ENCODE data around the gene LRRC8C. TPM values are rescaled to one million over a fixed set of nuclear protein-coding genes. Genes with fewer than 3 reads are reported as not detected.

Gene LRRC8C
- total RNA-seq, 1 donor from 2014 or later, result 5.5 TPM

DNA sequence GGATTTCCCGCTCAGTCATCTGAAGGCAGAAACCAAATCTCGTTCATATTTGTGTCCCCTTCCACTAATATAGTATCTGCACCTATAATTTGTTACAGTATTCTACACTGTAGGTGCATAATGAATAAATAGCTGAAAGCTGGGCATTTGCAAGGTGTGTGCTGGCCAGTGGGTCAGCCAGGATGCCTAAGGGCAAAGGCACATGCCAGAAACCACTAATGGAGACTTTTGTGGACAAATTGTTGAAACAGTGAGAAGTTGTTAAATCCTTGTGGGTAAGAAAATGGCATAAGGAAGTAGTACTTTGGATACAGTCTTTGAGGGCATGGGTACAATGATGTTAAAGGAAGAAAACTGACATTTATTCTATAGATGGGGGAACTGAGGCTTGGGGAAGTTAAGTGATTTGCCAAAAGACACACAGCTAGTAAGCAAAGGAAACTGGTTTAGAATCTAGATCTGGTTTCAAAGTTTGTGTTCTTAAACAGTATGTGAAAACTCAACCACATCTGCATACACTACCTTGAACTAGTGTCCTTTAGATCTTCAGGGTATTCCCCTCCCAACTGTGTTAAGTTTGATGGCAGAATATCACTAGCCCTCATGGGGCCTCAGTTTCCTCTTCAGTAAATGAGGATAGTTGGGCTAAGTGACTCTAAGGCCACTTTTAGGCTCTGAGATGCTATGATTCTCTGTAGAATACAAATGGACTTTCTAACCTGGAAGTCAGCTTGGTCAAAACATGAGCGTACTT, 26.5 kb upstream of the LRRC8C start:
- no peak for DNase-seq (ENCODE audit: low read depth)
- FAIRE-seq, result no peak
- Histone ChIP-seq H3K36me3 (ENCODE audit: control insufficient read depth, insufficient read depth, low read length) (no peaks in the 10 kb centered on the region), H3K4me3 (ENCODE audit: low read depth, low read length) (no peak overlapping the region), H3K27me3 (ENCODE audit: control insufficient read depth, insufficient read depth, low read length) (no peaks in the 10 kb centered on the region)
- TF ChIP-seq, protein P1, sequence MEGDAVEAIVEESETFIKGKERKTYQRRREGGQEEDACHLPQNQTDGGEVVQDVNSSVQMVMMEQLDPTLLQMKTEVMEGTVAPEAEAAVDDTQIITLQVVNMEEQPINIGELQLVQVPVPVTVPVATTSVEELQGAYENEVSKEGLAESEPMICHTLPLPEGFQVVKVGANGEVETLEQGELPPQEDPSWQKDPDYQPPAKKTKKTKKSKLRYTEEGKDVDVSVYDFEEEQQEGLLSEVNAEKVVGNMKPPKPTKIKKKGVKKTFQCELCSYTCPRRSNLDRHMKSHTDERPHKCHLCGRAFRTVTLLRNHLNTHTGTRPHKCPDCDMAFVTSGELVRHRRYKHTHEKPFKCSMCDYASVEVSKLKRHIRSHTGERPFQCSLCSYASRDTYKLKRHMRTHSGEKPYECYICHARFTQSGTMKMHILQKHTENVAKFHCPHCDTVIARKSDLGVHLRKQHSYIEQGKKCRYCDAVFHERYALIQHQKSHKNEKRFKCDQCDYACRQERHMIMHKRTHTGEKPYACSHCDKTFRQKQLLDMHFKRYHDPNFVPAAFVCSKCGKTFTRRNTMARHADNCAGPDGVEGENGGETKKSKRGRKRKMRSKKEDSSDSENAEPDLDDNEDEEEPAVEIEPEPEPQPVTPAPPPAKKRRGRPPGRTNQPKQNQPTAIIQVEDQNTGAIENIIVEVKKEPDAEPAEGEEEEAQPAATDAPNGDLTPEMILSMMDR (IDR thresholded peaks at IDR 0.05; ENCODE audit: insufficient read depth, low read length, severe bottlenecking), result no peak

DNA sequence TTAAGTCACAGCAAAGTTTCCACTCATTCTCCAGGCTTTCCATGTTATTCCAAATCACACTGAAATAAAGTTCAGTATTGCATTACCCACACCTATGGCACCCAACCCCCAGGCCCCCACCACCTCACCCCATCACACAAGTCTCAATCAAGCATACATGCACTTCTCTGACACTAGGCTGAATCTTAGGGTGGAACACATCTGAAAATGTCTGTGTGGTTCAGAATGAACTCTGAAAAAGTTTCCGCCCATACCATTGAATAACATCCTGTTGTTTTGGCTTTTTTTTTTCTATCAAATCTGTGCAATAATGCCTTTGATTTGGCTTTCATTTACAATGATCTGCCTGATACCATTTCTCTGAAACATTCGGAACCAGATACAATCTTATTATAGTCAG, 25.8 kb upstream of the LRRC8C start:
- H3K4me3 ChIP-seq (ENCODE audit: low read depth, low read length), result no peak overlapping the region
- no peak for FAIRE-seq
- no peaks in the 10 kb centered on the region for H3K27me3 ChIP-seq (ENCODE audit: control insufficient read depth, insufficient read depth, low read length)
- TF ChIP-seq, protein P1 (IDR thresholded peaks at IDR 0.05; ENCODE audit: insufficient read depth, low read length, severe bottlenecking), result no peak
- no peaks in the 10 kb centered on the region for H3K36me3 ChIP-seq (ENCODE audit: control insufficient read depth, insufficient read depth, low read length)
- DNase-seq (ENCODE audit: low read depth), result no peak

DNA sequence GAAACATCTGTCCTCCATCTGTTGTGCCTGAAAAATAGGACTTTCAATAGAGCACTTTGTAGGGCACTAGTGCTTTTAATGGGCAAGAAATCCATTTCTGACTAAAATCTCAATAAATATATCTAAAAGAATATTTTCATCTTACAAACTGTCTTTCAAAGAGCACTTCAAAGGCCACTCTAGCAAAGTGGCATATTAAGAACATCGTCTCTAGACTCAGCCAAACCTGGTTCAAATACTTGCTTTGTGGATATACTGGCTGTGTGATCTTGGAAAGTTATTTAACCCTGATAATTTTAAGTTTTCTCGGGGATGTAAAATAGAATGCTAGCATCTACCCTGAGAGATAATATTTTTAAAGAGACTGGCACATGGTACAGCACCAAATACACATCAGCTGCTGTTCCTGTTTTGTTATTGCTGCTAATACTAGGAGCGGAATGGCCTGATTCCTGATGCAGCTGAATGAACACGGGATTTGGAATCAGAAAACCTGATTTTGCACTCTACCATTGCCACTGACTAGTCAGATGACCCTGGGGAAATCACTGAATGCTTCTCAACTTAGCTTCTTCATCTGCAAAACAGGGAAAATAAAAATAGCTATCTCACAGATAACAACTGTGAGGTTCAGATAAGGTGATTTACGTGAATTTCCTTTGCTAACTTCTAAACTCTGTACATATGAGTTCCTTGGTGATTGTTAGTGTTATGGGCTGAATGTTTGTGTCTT, 25.2 kb upstream of the LRRC8C start:
- TF ChIP-seq, protein P1 (IDR thresholded peaks at IDR 0.05; ENCODE audit: insufficient read depth, low read length, severe bottlenecking), result no peak
- DNase-seq (ENCODE audit: low read depth) (no peak), FAIRE-seq (no peak)
- Histone ChIP-seq H3K4me3 (ENCODE audit: low read depth, low read length) (no peak overlapping the region), H3K36me3 (ENCODE audit: control insufficient read depth, insufficient read depth, low read length) (no peaks in the 10 kb centered on the region), H3K27me3 (ENCODE audit: control insufficient read depth, insufficient read depth, low read length) (no peaks in the 10 kb centered on the region)

DNA sequence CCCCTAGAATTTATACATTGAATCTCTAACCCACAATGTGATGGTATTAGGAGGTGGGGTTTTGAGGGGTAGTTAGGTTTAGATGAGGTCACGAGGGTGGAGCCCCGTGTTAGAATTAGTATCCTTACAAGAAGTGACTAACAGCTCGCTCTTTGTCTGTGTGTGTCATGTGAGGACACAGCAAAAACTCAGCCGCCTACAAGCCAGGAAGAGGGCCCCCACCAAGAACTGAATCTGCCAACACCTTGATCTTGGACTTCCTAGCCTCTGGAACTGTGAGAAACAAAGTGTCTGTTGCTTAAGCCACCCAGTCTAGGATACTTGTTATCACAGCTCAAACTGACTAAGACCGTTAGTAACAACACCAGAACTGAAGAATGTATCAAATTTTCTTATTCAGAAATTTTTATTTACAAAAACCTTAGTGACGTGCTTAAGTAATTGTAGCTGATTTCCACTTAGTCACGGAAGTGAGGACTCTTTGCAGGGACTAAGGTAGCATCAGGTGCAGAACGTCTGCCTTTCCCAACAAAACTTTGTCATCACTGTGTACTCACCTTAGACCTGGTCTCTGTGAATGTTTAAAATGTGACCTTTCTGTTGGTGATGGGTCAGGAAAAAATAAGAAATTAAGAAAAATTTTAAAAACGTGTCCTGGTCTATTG, 24.5 kb upstream of the LRRC8C start:
- FAIRE-seq (no peak), DNase-seq (ENCODE audit: low read depth) (peak; percentile 79)
- Histone ChIP-seq H3K27me3 (ENCODE audit: control insufficient read depth, insufficient read depth, low read length) (no peaks in the 10 kb centered on the region), H3K36me3 (ENCODE audit: control insufficient read depth, insufficient read depth, low read length) (no peaks in the 10 kb centered on the region), H3K4me3 (ENCODE audit: low read depth, low read length) (no peak overlapping the region)
- TF ChIP-seq, protein P1 (IDR thresholded peaks at IDR 0.05; ENCODE audit: insufficient read depth, low read length, severe bottlenecking), result no peak

DNA sequence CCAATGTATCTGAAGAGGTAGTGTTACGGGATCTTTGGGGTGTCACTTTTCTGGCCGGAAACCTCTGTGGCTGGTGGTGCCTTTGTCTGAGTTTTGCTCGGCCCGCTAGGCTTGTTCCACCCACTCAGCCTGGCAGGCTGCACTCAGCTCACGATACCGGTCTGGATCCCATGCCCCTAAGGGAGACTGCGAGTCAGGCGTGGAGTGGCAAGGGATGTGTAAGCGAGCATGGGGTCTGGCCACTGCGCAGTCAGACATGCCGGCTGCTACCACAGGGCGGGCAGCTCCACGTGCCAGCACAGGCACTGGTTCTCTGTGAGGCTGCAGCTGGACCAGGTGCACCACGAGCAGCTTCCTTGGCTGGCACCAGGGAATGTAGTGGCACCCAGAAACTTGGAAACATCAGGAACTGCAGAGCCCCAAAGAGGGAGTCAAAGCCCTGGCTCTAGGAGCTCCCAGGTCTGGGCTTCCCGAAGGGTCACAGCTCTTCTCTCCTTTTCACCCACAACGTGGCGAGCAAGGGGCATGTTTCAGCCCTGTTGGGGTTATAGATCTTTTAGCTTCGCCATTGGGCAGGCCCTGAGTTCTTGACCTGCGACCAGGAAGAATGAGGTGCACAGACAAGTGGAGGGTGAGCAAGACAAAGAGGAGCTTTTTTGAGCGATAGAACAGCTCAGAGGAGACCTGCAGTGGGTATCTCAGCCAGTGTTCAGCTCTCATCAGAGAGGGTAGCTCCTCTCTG, 23.8 kb upstream of the LRRC8C start:
- FAIRE-seq, result no peak
- Histone ChIP-seq H3K27me3 (ENCODE audit: control insufficient read depth, insufficient read depth, low read length) (no peaks in the 10 kb centered on the region), H3K4me3 (ENCODE audit: low read depth, low read length) (no peak overlapping the region), H3K36me3 (ENCODE audit: control insufficient read depth, insufficient read depth, low read length) (no peaks in the 10 kb centered on the region)
- no peak for DNase-seq (ENCODE audit: low read depth)
- TF ChIP-seq, protein P1 (IDR thresholded peaks at IDR 0.05; ENCODE audit: insufficient read depth, low read length, severe bottlenecking), result no peak

Data from bronchial epithelial cell (primary cell).